ENCODE data around the gene PDK3.

GRCh38 chrX:24444645-24445044 is 20.4 kb upstream of the PDK3 start:
- TF ChIP-seq SUZ12 (IDR thresholded peaks at IDR 0.05): no peak
- no peak for TF ChIP-seq LEF1 (IDR thresholded peaks at IDR 0.05; ENCODE audit: borderline replicate concordance)
- TF ChIP-seq ELF4 (IDR thresholded peaks at IDR 0.05): no peak
- TF ChIP-seq NFRKB (IDR thresholded peaks at IDR 0.05): no peak
- TF ChIP-seq FOXA1 (IDR thresholded peaks at IDR 0.05): no peak
- no peak for TF ChIP-seq BHLHE40 (IDR thresholded peaks at IDR 0.05; ENCODE audit: borderline replicate concordance)
- TF ChIP-seq L3MBTL2 (conservative IDR thresholded peaks at IDR 0.05): no peak
- no peak for TF ChIP-seq PKNOX1 (IDR thresholded peaks at IDR 0.05)
- no peak for TF ChIP-seq TARDBP (IDR thresholded peaks at IDR 0.05)
- TF ChIP-seq FOXK2 (IDR thresholded peaks at IDR 0.05): no peak
- no peak for TF ChIP-seq CTBP1 (IDR thresholded peaks at IDR 0.05; ENCODE audit: borderline replicate concordance)
- no peak for TF ChIP-seq SP1 (IDR thresholded peaks at IDR 0.05)
- TF ChIP-seq FOXM1 (IDR thresholded peaks at IDR 0.05; ENCODE audit: borderline replicate concordance): no peak
- TF ChIP-seq HDGF (IDR thresholded peaks at IDR 0.05; ENCODE audit: borderline replicate concordance): no peak

Data from HEK293T (cell line).